Measurements from ENCODE around the gene ZSWIM8.

Gene ZSWIM8

GRCh38 chr10:73807471-73807870 lies 22.1 kb downstream of the ZSWIM8 start:
- no peak overlapping the region for H3K27ac ChIP-seq
- no peak for TF ChIP-seq ZFX (IDR thresholded peaks at IDR 0.05)
- TF ChIP-seq CTCF (conservative IDR thresholded peaks at IDR 0.05) = no peak

- no peak for TF ChIP-seq ZFX (IDR thresholded peaks at IDR 0.05)
- no peak for TF ChIP-seq CTCF (conservative IDR thresholded peaks at IDR 0.05)
- H3K27ac ChIP-seq = no peak overlapping the region
Observed at GRCh38 chr10:73808021-73808815, 22.8 kb downstream of the ZSWIM8 start.

GRCh38 chr10:73809061-73809818 lies 23.8 kb downstream of the ZSWIM8 start:
- H3K27ac ChIP-seq = no peak overlapping the region
- TF ChIP-seq ZFX (IDR thresholded peaks at IDR 0.05) = no peak
- no peak for TF ChIP-seq CTCF (conservative IDR thresholded peaks at IDR 0.05)

- H3K27ac ChIP-seq = peak overlapping the region; percentile 83
- TF ChIP-seq CTCF (conservative IDR thresholded peaks at IDR 0.05) = no peak
- TF ChIP-seq ZFX (IDR thresholded peaks at IDR 0.05) = no peak
Observed at GRCh38 chr10:73810358-73810734, 24.9 kb downstream of the ZSWIM8 start.

- TF ChIP-seq ZFX (IDR thresholded peaks at IDR 0.05) (no peak), CTCF (conservative IDR thresholded peaks at IDR 0.05) (no peak)
- H3K27ac ChIP-seq = peak overlapping the region; percentile 83
Observed at GRCh38 chr10:73810735-73811465, 25.5 kb downstream of the ZSWIM8 start.

- TF ChIP-seq ZFX (IDR thresholded peaks at IDR 0.05) (no peak), CTCF (conservative IDR thresholded peaks at IDR 0.05) (no peak)
- H3K27ac ChIP-seq = no peak overlapping the region
Observed at GRCh38 chr10:73812657-73813056, 27.3 kb downstream of the ZSWIM8 start.

GRCh38 chr10:73813333-73813732 lies 27.9 kb downstream of the ZSWIM8 start:
- H3K27ac ChIP-seq = no peak overlapping the region
- no peak for TF ChIP-seq ZFX (IDR thresholded peaks at IDR 0.05)
- TF ChIP-seq CTCF (conservative IDR thresholded peaks at IDR 0.05) = no peak
